A204.1 (cell line): ENCODE measurements around the gene GPR18.
"Not testable (repeated sequence)": the region's sequence is repeated elsewhere in the genome, so short reads cannot be mapped to it uniquely, and the experiment has no call there.

Experiments used
- FAIRE-seq: peaks from 2 replicates; lab custom pipeline; 2012; peaks lifted over from hg19 to GRCh38; lab: Jason Lieb, UNC

GPR18 gene

GRCh38 chr13:99266827-99267226 lies 8.6 kb upstream of the GPR18 start:
- no peak for FAIRE-seq

GRCh38 chr13:99265821-99266426 lies 7.7 kb upstream of the GPR18 start:
- peak; percentile 98 for FAIRE-seq

GRCh38 chr13:99265162-99265800 lies 7.1 kb upstream of the GPR18 start:
- no peak for FAIRE-seq

- no peak for FAIRE-seq
Observed at GRCh38 chr13:99264051-99264450, 5.9 kb upstream of the GPR18 start.

GRCh38 chr13:99263126-99263785 lies 5.1 kb upstream of the GPR18 start:
- FAIRE-seq: no peak

GRCh38 chr13:99261059-99261458 lies 2.9 kb upstream of the GPR18 start:
- no peak for FAIRE-seq

GRCh38 chr13:99260216-99260615 lies 2.0 kb upstream of the GPR18 start:
- FAIRE-seq: no peak

GRCh38 chr13:99258946-99259345 lies 767 bp upstream of the GPR18 start:
- no peak for FAIRE-seq

- no peak for FAIRE-seq
Observed at GRCh38 chr13:99257291-99257690, 888 bp downstream of the GPR18 start.

- no peak for FAIRE-seq
Observed at GRCh38 chr13:99256709-99257108, 1.5 kb downstream of the GPR18 start.

- FAIRE-seq: no peak
Observed at GRCh38 chr13:99256283-99256682, 1.9 kb downstream of the GPR18 start.

- no peak for FAIRE-seq
Observed at GRCh38 chr13:99255271-99255670, 2.9 kb downstream of the GPR18 start.

GRCh38 chr13:99254830-99255229 lies 3.3 kb downstream of the GPR18 start:
- no peak for FAIRE-seq

GRCh38 chr13:99251921-99252320 lies 6.3 kb downstream of the GPR18 start:
- no peak for FAIRE-seq

GRCh38 chr13:99250982-99251825 lies 7.0 kb downstream of the GPR18 start:
- FAIRE-seq: no peak

GRCh38 chr13:99249606-99250005 lies 8.6 kb downstream of the GPR18 start:
- FAIRE-seq: not testable (repeated sequence)

- FAIRE-seq: not testable (repeated sequence)
Observed at GRCh38 chr13:99249178-99249577, 9.0 kb downstream of the GPR18 start.

- no peak for FAIRE-seq
Observed at GRCh38 chr13:99246100-99246499, 12.1 kb downstream of the GPR18 start.

- no peak for FAIRE-seq
Observed at GRCh38 chr13:99237981-99238662, 20.1 kb downstream of the GPR18 start.

- FAIRE-seq: no peak
Observed at GRCh38 chr13:99231721-99232120, 26.5 kb downstream of the GPR18 start.

- FAIRE-seq: no peak
Observed at GRCh38 chr13:99230991-99231390, 27.2 kb downstream of the GPR18 start.

GRCh38 chr13:99230588-99230987 lies 27.6 kb downstream of the GPR18 start:
- not testable (repeated sequence) for FAIRE-seq
